ENCODE data around the gene LDLRAD4.

LDLRAD4 gene

DNA sequence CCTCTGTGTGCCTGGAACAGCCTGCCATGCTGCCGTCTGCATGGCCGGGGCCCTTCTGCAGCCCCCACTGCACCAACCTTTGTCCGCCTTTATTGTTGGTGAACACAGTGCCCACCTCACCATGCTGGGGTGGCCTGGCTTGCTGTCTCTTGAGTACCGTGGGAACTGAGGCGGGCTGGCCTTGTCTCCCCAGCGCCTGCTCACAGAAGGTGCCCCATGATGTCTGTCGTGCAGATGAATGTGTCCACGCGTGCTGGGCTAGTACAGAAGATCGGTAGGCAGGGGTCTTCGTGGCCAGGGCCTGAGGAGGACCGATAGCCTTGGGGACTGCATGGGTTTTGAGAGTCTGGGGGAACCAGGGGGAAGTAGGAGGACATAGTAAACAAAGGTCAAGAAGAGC lies 242.4 kb downstream of the LDLRAD4 start:
- TF ChIP-seq NFIC (IDR thresholded peaks at IDR 0.05) = no peak
- TF ChIP-seq, protein P1, sequence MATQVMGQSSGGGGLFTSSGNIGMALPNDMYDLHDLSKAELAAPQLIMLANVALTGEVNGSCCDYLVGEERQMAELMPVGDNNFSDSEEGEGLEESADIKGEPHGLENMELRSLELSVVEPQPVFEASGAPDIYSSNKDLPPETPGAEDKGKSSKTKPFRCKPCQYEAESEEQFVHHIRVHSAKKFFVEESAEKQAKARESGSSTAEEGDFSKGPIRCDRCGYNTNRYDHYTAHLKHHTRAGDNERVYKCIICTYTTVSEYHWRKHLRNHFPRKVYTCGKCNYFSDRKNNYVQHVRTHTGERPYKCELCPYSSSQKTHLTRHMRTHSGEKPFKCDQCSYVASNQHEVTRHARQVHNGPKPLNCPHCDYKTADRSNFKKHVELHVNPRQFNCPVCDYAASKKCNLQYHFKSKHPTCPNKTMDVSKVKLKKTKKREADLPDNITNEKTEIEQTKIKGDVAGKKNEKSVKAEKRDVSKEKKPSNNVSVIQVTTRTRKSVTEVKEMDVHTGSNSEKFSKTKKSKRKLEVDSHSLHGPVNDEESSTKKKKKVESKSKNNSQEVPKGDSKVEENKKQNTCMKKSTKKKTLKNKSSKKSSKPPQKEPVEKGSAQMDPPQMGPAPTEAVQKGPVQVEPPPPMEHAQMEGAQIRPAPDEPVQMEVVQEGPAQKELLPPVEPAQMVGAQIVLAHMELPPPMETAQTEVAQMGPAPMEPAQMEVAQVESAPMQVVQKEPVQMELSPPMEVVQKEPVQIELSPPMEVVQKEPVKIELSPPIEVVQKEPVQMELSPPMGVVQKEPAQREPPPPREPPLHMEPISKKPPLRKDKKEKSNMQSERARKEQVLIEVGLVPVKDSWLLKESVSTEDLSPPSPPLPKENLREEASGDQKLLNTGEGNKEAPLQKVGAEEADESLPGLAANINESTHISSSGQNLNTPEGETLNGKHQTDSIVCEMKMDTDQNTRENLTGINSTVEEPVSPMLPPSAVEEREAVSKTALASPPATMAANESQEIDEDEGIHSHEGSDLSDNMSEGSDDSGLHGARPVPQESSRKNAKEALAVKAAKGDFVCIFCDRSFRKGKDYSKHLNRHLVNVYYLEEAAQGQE (IDR thresholded peaks at IDR 0.05; ENCODE audit: low read depth) = no peak

DNA sequence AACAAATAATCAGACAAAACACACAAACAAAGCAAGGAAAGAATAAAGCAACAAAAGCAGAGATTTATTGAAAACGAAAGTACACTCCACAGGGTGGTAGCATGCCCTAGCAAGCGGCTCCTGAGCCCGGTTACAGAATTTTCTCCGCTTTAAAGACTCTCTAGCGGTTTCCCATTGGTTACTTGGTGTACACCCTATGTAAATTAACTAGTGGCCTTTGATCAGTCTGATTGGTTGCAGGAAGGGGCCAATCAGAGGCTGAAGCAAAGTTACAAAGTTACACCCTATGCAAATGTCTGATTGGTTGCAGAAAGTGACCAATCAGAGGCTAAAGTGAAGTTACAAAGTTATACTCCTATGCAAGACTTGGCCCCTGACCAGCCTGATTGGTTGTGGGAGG lies 242.9 kb downstream of the LDLRAD4 start:
- TF ChIP-seq YY1 (IDR thresholded peaks at IDR 0.05; ENCODE audit: low read depth) = no peak
- TF ChIP-seq, protein P2, sequence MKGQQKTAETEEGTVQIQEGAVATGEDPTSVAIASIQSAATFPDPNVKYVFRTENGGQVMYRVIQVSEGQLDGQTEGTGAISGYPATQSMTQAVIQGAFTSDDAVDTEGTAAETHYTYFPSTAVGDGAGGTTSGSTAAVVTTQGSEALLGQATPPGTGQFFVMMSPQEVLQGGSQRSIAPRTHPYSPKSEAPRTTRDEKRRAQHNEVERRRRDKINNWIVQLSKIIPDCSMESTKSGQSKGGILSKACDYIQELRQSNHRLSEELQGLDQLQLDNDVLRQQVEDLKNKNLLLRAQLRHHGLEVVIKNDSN (IDR thresholded peaks at IDR 0.05) = no peak
- TF ChIP-seq CREB1 (IDR thresholded peaks at IDR 0.05; ENCODE audit: low read depth) = no peak
- no peak for TF ChIP-seq TCF12 (IDR thresholded peaks at IDR 0.05; ENCODE audit: low read depth)

DNA sequence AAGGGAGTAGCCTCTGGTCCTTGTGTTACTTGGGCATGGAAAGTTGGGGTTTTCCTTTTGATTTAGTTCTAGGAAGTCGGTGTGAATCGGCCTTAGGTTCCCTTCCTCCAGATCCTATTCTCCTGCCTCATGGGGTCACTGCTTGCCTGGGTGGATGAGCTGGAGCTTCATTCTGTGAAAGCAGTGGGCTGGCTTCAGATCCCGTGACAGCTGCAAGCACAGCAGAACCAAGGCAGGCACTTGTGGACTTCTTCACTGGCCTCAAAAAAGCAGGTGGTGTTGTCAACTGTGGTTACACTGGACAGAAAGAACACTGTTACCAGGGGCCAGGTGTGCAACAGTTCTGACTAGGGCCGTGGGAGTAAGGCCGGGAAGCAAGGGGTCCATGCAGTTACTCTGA lies 243.4 kb downstream of the LDLRAD4 start:
- TF ChIP-seq EP300 (IDR thresholded peaks at IDR 0.05; ENCODE audit: borderline replicate concordance) (no peak), TAF1 (IDR thresholded peaks at IDR 0.05; ENCODE audit: low read depth) (no peak), TEAD4 (IDR thresholded peaks at IDR 0.05) (no peak), CREB1 (IDR thresholded peaks at IDR 0.05; ENCODE audit: low read depth) (no peak), FOXM1 (IDR thresholded peaks at IDR 0.05; ENCODE audit: borderline replicate concordance, low read depth) (no peak), ZBTB7A (IDR thresholded peaks at IDR 0.05; ENCODE audit: low read depth) (no peak), RAD21 (IDR thresholded peaks at IDR 0.05; ENCODE audit: low read depth) (no peak), YY1 (IDR thresholded peaks at IDR 0.05; ENCODE audit: low read depth) (no peak), NFIC (IDR thresholded peaks at IDR 0.05) (no peak), TCF12 (IDR thresholded peaks at IDR 0.05; ENCODE audit: low read depth) (no peak)
- TF ChIP-seq, protein P1 (IDR thresholded peaks at IDR 0.05; ENCODE audit: low read depth) = no peak
- TF ChIP-seq, protein P3, sequence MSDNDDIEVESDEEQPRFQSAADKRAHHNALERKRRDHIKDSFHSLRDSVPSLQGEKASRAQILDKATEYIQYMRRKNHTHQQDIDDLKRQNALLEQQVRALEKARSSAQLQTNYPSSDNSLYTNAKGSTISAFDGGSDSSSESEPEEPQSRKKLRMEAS (IDR thresholded peaks at IDR 0.05) = no peak

DNA sequence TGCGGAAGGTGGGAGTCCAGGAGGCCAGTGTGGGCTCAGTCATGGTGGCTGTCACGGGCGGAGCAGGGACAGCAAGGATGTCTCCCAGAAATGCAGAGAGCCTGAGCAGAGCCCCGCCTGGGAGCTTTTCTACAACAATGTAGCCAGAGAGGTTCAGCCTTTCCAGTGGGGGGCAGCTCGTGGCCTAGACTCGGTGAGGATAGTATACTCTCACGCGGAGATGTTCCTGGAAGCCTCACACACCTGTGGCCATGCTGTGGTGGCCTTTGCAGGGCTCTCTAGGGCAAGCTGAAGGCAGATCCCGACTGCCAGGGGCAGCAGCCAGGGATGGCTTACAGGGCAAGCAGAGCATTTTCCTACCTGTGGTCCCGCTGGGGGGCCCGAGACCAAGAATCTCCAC lies 244.1 kb downstream of the LDLRAD4 start:
- TF ChIP-seq RAD21 (IDR thresholded peaks at IDR 0.05; ENCODE audit: low read depth) (no peak), TAF1 (IDR thresholded peaks at IDR 0.05; ENCODE audit: low read depth) (no peak), CREB1 (IDR thresholded peaks at IDR 0.05; ENCODE audit: low read depth) (no peak), EP300 (IDR thresholded peaks at IDR 0.05; ENCODE audit: borderline replicate concordance) (no peak), YY1 (IDR thresholded peaks at IDR 0.05; ENCODE audit: low read depth) (no peak), ZBTB7A (IDR thresholded peaks at IDR 0.05; ENCODE audit: low read depth) (no peak), CEBPB (IDR thresholded peaks at IDR 0.05) (no peak)
- TF ChIP-seq, protein P1 (IDR thresholded peaks at IDR 0.05; ENCODE audit: low read depth) = no peak

DNA sequence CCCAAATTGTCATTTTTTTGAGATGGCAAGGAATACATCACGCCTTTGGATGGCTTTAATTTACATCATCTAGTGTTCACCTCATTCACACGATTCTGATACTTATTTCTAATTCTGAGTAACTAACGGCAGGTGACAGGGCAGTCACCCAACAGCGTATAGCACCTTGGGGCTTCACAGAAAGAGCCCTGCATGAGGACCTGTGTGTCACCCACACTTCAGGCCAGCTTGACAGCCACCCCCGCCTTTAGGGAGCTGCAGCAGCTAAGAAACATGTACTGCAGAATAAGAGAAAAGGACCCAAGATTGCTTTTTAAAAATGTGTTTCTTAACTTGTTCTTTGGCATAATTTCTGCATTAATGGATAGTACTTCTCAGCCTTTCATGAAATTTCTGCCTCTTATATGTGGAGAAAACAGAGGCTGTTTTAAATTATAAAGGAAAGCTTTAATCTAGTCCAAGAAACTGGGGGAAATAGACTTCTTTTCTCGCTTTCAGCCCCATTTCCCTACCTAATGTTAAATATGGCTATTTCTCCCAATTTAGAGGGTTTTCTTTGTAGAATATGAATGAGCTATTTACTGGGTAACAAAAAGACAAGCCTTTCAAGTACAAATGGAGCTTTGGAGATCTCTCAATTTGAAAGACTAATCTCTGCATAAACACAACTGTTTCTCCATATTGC lies 245.1 kb downstream of the LDLRAD4 start:
- TF ChIP-seq CREB1 (IDR thresholded peaks at IDR 0.05; ENCODE audit: low read depth) (no peak), FOXM1 (IDR thresholded peaks at IDR 0.05; ENCODE audit: borderline replicate concordance, low read depth) (no peak), TCF12 (IDR thresholded peaks at IDR 0.05; ENCODE audit: low read depth) (no peak), TAF1 (IDR thresholded peaks at IDR 0.05; ENCODE audit: low read depth) (no peak), ZBTB7A (IDR thresholded peaks at IDR 0.05; ENCODE audit: low read depth) (no peak), TEAD4 (IDR thresholded peaks at IDR 0.05) (no peak), YY1 (IDR thresholded peaks at IDR 0.05; ENCODE audit: low read depth) (no peak), NFIC (IDR thresholded peaks at IDR 0.05) (no peak), EGR1 (IDR thresholded peaks at IDR 0.05) (no peak), EP300 (IDR thresholded peaks at IDR 0.05; ENCODE audit: borderline replicate concordance) (no peak)
- TF ChIP-seq, protein P3 (IDR thresholded peaks at IDR 0.05) = no peak
- TF ChIP-seq, protein P1 (IDR thresholded peaks at IDR 0.05; ENCODE audit: low read depth) = no peak
- TF ChIP-seq, protein P2 (IDR thresholded peaks at IDR 0.05) = no peak
